GM06990 (cell line): ENCODE data around the gene RSF1.
A peak's percentile ranks its signal among the peaks of the same experiment; 100 is the strongest.

Experiments
- DNase-seq: peaks from one replicate; pipeline ENCODE4 v3.0.0-alpha.2; 2011; ENCODE audit not compliant: insufficient read length; ENCODE audit errors: extremely low read depth
- H3K27me3 ChIP-seq: replicated peaks from 2 replicates; pipeline ENCODE4 v1.6.0; 2011; ENCODE audit warnings: low read length; ENCODE audit not compliant: control insufficient read depth, insufficient read depth
- H3K36me3 ChIP-seq: 2 replicates; pipeline ENCODE4 v1.5.1; 2011; ENCODE audit warnings: low read length; ENCODE audit not compliant: control insufficient read depth, insufficient read depth
- H3K4me3 ChIP-seq: replicated peaks from 2 replicates; pipeline ENCODE4 v1.5.1; 2011; ENCODE audit warnings: low read depth, mild to moderate bottlenecking, control low read depth, low read length
- CTCF ChIP-seq: IDR thresholded peaks from 2 replicates; pipeline ENCODE4 v1.5.1; 2011; ENCODE audit warnings: low read length, control low read depth, mild to moderate bottlenecking, inconsistent platforms; ENCODE audit not compliant: insufficient read depth, poor library complexity, severe bottlenecking

RSF1 gene

GRCh38 chr11:77784572-77784971 is 36.0 kb downstream of the RSF1 start:
- H3K4me3 ChIP-seq, result no peak overlapping the region
- H3K36me3 ChIP-seq, result no peaks in the 10 kb centered on the region
- H3K27me3 ChIP-seq, result no peaks in the 10 kb centered on the region
- no peak for TF ChIP-seq CTCF
- no peak for DNase-seq

GRCh38 chr11:77783025-77783424 is 37.5 kb downstream of the RSF1 start:
- Histone ChIP-seq H3K36me3 (no peaks in the 10 kb centered on the region), H3K4me3 (no peak overlapping the region), H3K27me3 (no peaks in the 10 kb centered on the region)
- DNase-seq, result no peak
- no peak for TF ChIP-seq CTCF

- no peak for DNase-seq
- H3K4me3 ChIP-seq, result no peak overlapping the region
- H3K27me3 ChIP-seq, result no peaks in the 10 kb centered on the region
- no peak for TF ChIP-seq CTCF
- no peaks in the 10 kb centered on the region; the same call in 1 of the 2 replicates for H3K36me3 ChIP-seq
Observed at GRCh38 chr11:77779935-77780334, 40.6 kb downstream of the RSF1 start.

GRCh38 chr11:77778549-77778948 is 42.0 kb downstream of the RSF1 start:
- no peak for TF ChIP-seq CTCF
- H3K27me3 ChIP-seq, result no peaks in the 10 kb centered on the region
- H3K36me3 ChIP-seq, result no peaks in the 10 kb centered on the region; the same call in 1 of the 2 replicates
- H3K4me3 ChIP-seq, result no peak overlapping the region
- DNase-seq, result no peak

- no peak overlapping the region for H3K4me3 ChIP-seq
- H3K36me3 ChIP-seq, result no peaks in the 10 kb centered on the region; the same call in 1 of the 2 replicates
- no peak for DNase-seq
- H3K27me3 ChIP-seq, result no peaks in the 10 kb centered on the region
- TF ChIP-seq CTCF, result no peak
Observed at GRCh38 chr11:77778118-77778517, 42.4 kb downstream of the RSF1 start.

GRCh38 chr11:77776455-77776854 is 44.1 kb downstream of the RSF1 start:
- TF ChIP-seq CTCF, result peak; percentile 42
- DNase-seq, result no peak

More at GRCh38 chr11:77776455-77776854, 44.1 kb downstream of the RSF1 start:
- no peaks in the 10 kb centered on the region for H3K27me3 ChIP-seq
- H3K4me3 ChIP-seq, result no peak overlapping the region
- H3K36me3 ChIP-seq, result no peaks in the 10 kb centered on the region; the same call in 1 of the 2 replicates
